H1 (cell line): ENCODE data around the gene ITIH4. TPM values are rescaled to one million over a fixed set of nuclear protein-coding genes. Genes with fewer than 3 reads are reported as not detected.

Source experiments
- ASH2L ChIP-seq: fragments of 200-600, 300-600 bp; sonication (generic); IDR thresholded peaks from one replicate; pipeline ENCODE4 v1.7.1; 2017; ENCODE audit warnings: low read length
- BRCA1 ChIP-seq: IDR thresholded peaks from 2 replicates; pipeline ENCODE4 v1.6.1; 2012; ENCODE audit warnings: low read depth, low read length, improper control_type of control experiment
- CTBP2 ChIP-seq: IDR thresholded peaks from 2 replicates; pipeline ENCODE4 v1.7.0; 2011; ENCODE audit warnings: borderline replicate concordance, mild to moderate bottlenecking, moderate library complexity, mixed read lengths, low read length; ENCODE audit not compliant: insufficient read depth, insufficient read length
- KDM4A ChIP-seq: IDR thresholded peaks from one replicate; pipeline ENCODE4 v1.7.1; 2012; ENCODE audit warnings: low read depth, mild to moderate bottlenecking, moderate library complexity, low read length, inconsistent platforms; ENCODE audit not compliant: severe bottlenecking
- RNF2 ChIP-seq: fragments of 200-900, 300-1000 bp; sonication (generic); IDR thresholded peaks from 2 replicates; pipeline ENCODE4 v1.7.1; 2016; ENCODE audit warnings: borderline replicate concordance, low read depth, mild to moderate bottlenecking, antibody characterized with exemption, low read length; ENCODE audit not compliant: poor library complexity, severe bottlenecking; ENCODE audit errors: missing control alignments
- SIRT6 ChIP-seq: IDR thresholded peaks from one replicate; pipeline ENCODE4 v1.7.1; 2012; ENCODE audit warnings: low read length, inconsistent platforms
- SP1 ChIP-seq: IDR thresholded peaks from 2 replicates; pipeline ENCODE4 v1.6.1; 2011; ENCODE audit warnings: low read depth, low read length
- SP2 ChIP-seq: IDR thresholded peaks from 2 replicates; pipeline ENCODE4 v1.6.1; 2012; ENCODE audit warnings: mild to moderate bottlenecking, low read length, inconsistent platforms
- SP4 ChIP-seq: IDR thresholded peaks from 2 replicates; pipeline ENCODE4 v1.6.1; 2012; ENCODE audit warnings: low read length, inconsistent platforms
- TBP ChIP-seq: IDR thresholded peaks from 2 replicates; pipeline ENCODE4 v1.6.1; 2011; ENCODE audit warnings: low read depth, low read length, improper control_type of control experiment
- TCF12 ChIP-seq: IDR thresholded peaks from 2 replicates; pipeline ENCODE4 v1.6.1; 2011; ENCODE audit warnings: low read depth, mild to moderate bottlenecking, low read length
- polyA plus RNA-seq, 7 experiments: library from polyadenylated mRNA; depleted of rRNA in 3 of 7; stranded (reverse) in 5 of 7; unstranded in 2 of 7; fragments of >200 nt in 5 of 7; fragments of 200-250 nt in 2 of 7; gene quantifications; 1 replicate in 5 of 7; 2 replicates in 1 of 7; 4 replicates in 1 of 7; pipeline versions ENCODE4 v1.2.1 to v1.2.3, GENCODE V29; 2011 to 2013; ENCODE audit warnings: missing spikeins in 2 of 7, mixed read lengths in 2 of 7
- total RNA-seq: library from RNA; stranded (reverse); fragmentation: NEBNext Ultra II Directional; extraction: Animal tissue kit (Norgen Biotek cat#: 25700); gene quantifications from 2 replicates; pipeline ENCODE4 v1.2.1, GENCODE V29; 2021
- TF ChIP-seq, protein P1 (sequence below): fragments of 300-600 bp; sonication (generic); IDR thresholded peaks from 2 replicates; pipeline ENCODE4 v1.7.1; 2012; ENCODE audit warnings: low read length, moderate library complexity, mild to moderate bottlenecking, inconsistent platforms; ENCODE audit not compliant: insufficient replicate concordance

The ITIH4 gene
- total and polyA plus RNA-seq, 2 of the 8 experiments (the other 6 are each of a cell fraction or from before 2014, with no cell fraction given) = 3.4 to 3.7 TPM

DNA sequence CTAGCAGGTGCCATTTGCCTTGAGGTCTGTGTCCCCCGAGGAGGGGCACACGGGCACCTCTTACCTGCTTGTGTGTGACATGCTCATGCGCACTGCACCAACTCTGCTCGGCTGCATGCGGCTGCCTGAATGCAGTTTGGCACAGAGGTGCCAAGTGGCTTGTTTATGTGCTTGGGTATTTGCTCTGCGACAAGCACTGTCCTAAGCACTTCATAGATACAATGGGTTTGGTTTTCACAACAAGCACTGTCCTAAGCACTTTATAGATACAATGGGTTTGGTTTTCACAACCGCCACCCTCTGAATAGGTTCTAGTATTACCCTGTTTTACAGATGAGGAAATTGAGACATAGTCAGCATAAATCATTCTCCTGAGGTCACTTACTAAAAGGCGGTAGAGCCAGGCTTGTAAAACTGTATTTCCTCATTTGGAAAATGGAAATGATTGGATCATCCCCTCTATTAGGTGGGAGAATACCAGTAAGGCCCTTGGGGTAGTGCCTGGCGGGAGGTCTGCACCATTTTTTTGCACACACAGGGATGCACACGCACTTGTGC, 487 bp downstream of the ITIH4 start (continued):
- TF ChIP-seq, protein P1, sequence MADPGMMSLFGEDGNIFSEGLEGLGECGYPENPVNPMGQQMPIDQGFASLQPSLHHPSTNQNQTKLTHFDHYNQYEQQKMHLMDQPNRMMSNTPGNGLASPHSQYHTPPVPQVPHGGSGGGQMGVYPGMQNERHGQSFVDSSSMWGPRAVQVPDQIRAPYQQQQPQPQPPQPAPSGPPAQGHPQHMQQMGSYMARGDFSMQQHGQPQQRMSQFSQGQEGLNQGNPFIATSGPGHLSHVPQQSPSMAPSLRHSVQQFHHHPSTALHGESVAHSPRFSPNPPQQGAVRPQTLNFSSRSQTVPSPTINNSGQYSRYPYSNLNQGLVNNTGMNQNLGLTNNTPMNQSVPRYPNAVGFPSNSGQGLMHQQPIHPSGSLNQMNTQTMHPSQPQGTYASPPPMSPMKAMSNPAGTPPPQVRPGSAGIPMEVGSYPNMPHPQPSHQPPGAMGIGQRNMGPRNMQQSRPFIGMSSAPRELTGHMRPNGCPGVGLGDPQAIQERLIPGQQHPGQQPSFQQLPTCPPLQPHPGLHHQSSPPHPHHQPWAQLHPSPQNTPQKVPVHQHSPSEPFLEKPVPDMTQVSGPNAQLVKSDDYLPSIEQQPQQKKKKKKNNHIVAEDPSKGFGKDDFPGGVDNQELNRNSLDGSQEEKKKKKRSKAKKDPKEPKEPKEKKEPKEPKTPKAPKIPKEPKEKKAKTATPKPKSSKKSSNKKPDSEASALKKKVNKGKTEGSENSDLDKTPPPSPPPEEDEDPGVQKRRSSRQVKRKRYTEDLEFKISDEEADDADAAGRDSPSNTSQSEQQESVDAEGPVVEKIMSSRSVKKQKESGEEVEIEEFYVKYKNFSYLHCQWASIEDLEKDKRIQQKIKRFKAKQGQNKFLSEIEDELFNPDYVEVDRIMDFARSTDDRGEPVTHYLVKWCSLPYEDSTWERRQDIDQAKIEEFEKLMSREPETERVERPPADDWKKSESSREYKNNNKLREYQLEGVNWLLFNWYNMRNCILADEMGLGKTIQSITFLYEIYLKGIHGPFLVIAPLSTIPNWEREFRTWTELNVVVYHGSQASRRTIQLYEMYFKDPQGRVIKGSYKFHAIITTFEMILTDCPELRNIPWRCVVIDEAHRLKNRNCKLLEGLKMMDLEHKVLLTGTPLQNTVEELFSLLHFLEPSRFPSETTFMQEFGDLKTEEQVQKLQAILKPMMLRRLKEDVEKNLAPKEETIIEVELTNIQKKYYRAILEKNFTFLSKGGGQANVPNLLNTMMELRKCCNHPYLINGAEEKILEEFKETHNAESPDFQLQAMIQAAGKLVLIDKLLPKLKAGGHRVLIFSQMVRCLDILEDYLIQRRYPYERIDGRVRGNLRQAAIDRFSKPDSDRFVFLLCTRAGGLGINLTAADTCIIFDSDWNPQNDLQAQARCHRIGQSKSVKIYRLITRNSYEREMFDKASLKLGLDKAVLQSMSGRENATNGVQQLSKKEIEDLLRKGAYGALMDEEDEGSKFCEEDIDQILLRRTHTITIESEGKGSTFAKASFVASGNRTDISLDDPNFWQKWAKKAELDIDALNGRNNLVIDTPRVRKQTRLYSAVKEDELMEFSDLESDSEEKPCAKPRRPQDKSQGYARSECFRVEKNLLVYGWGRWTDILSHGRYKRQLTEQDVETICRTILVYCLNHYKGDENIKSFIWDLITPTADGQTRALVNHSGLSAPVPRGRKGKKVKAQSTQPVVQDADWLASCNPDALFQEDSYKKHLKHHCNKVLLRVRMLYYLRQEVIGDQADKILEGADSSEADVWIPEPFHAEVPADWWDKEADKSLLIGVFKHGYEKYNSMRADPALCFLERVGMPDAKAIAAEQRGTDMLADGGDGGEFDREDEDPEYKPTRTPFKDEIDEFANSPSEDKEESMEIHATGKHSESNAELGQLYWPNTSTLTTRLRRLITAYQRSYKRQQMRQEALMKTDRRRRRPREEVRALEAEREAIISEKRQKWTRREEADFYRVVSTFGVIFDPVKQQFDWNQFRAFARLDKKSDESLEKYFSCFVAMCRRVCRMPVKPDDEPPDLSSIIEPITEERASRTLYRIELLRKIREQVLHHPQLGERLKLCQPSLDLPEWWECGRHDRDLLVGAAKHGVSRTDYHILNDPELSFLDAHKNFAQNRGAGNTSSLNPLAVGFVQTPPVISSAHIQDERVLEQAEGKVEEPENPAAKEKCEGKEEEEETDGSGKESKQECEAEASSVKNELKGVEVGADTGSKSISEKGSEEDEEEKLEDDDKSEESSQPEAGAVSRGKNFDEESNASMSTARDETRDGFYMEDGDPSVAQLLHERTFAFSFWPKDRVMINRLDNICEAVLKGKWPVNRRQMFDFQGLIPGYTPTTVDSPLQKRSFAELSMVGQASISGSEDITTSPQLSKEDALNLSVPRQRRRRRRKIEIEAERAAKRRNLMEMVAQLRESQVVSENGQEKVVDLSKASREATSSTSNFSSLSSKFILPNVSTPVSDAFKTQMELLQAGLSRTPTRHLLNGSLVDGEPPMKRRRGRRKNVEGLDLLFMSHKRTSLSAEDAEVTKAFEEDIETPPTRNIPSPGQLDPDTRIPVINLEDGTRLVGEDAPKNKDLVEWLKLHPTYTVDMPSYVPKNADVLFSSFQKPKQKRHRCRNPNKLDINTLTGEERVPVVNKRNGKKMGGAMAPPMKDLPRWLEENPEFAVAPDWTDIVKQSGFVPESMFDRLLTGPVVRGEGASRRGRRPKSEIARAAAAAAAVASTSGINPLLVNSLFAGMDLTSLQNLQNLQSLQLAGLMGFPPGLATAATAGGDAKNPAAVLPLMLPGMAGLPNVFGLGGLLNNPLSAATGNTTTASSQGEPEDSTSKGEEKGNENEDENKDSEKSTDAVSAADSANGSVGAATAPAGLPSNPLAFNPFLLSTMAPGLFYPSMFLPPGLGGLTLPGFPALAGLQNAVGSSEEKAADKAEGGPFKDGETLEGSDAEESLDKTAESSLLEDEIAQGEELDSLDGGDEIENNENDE = no peak
- TF ChIP-seq SP4 (no peak), RNF2 (no peak), ASH2L (no peak), TBP (no peak), SIRT6 (no peak), BRCA1 (no peak), CTBP2 (no peak), SP1 (no peak), TCF12 (no peak), KDM4A (no peak), SP2 (no peak)
